ENCODE results near the gene ANGPTL2. TPM values are rescaled to one million over a fixed set of nuclear protein-coding genes. Genes with fewer than 3 reads are reported as not detected.

The ANGPTL2 gene
- total RNA-seq, 1 experiment from 2014 or later: 0.20 TPM

DNA sequence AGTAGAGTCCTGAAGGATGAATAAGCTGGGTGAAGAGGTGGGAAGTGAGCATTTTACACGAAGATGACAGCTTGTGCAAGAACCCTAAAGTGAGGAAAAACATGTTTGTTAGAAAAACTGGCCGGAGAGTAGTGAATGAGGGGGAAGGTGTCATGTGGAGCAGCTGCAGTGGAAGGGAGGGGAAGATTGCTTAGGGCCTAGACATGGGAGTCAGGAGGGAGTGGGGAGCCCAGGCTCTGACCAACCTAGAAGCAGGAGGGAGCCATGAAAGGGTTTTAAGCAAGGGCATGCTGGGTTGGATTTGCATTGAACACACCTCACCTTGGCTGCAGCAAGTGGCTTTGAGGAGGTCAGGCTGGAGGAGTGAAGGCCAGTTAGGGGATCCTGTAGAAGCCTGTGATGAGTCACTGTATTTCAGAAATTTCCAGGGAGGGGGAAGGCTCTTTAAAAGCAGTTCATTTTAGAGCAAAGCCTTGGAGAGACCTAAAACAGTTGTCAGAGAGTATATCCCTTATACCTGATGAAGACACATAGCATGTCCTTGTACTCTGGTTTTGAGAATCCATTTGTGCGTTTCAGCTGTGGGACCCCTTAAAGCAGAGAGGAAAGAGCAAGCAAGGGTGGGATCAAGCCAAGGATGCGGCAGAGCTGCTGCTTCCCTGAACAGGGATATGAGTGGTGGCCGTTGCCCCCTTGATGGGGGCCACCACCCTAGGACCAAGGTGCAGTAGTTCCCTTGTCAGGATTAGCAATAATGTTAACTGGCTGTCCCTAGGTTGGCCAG is 45.4 kb downstream of the ANGPTL2 start:
- Histone ChIP-seq H3K4me3 (replicated peaks in 1 of 2; ENCODE audit: low read depth in 1 of 2, low read length in 2 of 2) (no peak overlapping the region), H3K27me3 (ENCODE audit: insufficient read depth, low read length) (no peaks in the 10 kb centered on the region), H3K4me2 (ENCODE audit: low read length) (no peak overlapping the region), H3K9me2 (ENCODE audit: insufficient read depth) (no peaks in the 10 kb centered on the region), H3K36me3 (ENCODE audit: control insufficient read depth in 1 of 2, insufficient read depth in 2 of 2, low read length in 2 of 2) (no peaks in the 10 kb centered on the region), H2AFZ (ENCODE audit: low read depth, low read length, poor library complexity, severe bottlenecking) (no peak overlapping the region), H3K9me3 (ENCODE audit: control insufficient read depth in 1 of 2, insufficient read depth in 1 of 2, low read depth in 1 of 2, low read length in 2 of 2) (no peaks in the 10 kb centered on the region), H3K79me2 (ENCODE audit: insufficient read depth, low read length) (no peaks in the 10 kb centered on the region), H3K9ac (ENCODE audit: low read length) (no peak overlapping the region), H3K4me1 (ENCODE audit: control insufficient read depth in 1 of 2, insufficient read depth in 2 of 2, low read length in 2 of 2) (peaks cover 4 to 21% of the 10 kb centered on the region in 2 experiments; a peak in 3 of 4 replicates), H4K20me1 (ENCODE audit: insufficient read depth) (no peaks in the 10 kb centered on the region), H3K27ac (ENCODE audit: low read depth, low read length) (no peak overlapping the region)
- intact Hi-C loops (cut with micrococcal nuclease): no loop called here
- DNase-seq (ENCODE audit: low read depth, low spot score) (no peak), ATAC-seq (no peak)
- TF ChIP-seq CEBPB (IDR thresholded peaks at IDR 0.05; ENCODE audit: low read depth) (no peak), ZFX (IDR thresholded peaks at IDR 0.05) (no peak)
- TF ChIP-seq, protein P1, sequence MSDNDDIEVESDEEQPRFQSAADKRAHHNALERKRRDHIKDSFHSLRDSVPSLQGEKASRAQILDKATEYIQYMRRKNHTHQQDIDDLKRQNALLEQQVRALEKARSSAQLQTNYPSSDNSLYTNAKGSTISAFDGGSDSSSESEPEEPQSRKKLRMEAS (IDR thresholded peaks at IDR 0.05): no peak
- CTCF ChIA-PET: no interaction called here
- POLR2A ChIA-PET: no interaction called here
- no TSS peak for BruUV-seq (replicated peaks)
- RAD21 ChIA-PET (ENCODE audit: low non-redundant PET in 1 of 2, low total read pairs in 2 of 2, uncharacterized antibody in 2 of 2, unreplicated experiment in 2 of 2): no interaction called here

DNA sequence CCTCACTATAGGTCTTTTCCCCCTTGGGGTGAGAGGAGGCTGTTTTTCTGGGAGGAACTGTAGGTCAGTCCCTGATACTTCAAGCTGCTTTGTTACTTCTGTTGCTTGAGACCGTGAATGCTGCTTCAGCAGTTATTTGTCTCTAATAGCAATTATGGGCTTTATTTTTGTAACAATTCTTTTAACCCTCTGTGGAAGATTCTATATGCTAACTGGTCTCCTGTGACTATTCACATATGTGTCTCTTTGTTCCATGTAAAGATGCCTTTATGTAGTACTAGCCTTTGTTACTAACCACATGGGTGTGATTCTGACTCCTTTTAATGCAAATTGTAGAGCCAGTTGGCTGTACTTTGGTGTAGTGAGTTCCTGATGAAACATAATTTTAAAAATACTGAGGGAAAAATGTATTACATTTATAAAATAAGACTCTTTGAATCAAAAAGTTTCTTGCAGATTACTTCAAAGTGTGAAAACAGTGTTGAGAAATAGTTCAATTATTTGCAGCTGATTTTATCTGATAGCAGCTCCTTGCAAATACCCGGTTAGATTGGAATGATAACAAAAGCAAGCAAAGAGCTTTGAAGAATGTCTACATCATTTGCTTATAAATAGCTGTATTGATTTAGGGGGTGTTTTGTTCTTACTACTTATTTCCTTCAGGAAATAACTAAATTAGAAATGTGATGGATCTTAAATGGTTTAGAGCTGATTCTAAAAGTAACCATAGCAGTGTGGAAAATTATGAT is 46.6 kb downstream of the ANGPTL2 start:
- Histone ChIP-seq H2AFZ (ENCODE audit: low read depth, low read length, poor library complexity, severe bottlenecking) (no peak overlapping the region), H3K4me2 (ENCODE audit: low read length) (no peak overlapping the region), H3K27me3 (ENCODE audit: insufficient read depth, low read length) (no peaks in the 10 kb centered on the region), H3K9ac (ENCODE audit: low read length) (no peak overlapping the region), H3K9me3 (ENCODE audit: control insufficient read depth in 1 of 2, insufficient read depth in 1 of 2, low read depth in 1 of 2, low read length in 2 of 2) (no peaks in the 10 kb centered on the region; a peak in 1 of 4 replicates), H3K4me1 (ENCODE audit: control insufficient read depth in 1 of 2, insufficient read depth in 2 of 2, low read length in 2 of 2) (peaks cover 4 to 21% of the 10 kb centered on the region in 2 experiments; a peak in 3 of 4 replicates), H3K9me2 (ENCODE audit: insufficient read depth) (no peaks in the 10 kb centered on the region), H3K79me2 (ENCODE audit: insufficient read depth, low read length) (no peaks in the 10 kb centered on the region), H3K27ac (ENCODE audit: low read depth, low read length) (no peak overlapping the region), H3K4me3 (replicated peaks in 1 of 2; ENCODE audit: low read depth in 1 of 2, low read length in 2 of 2) (no peak overlapping the region), H4K20me1 (ENCODE audit: insufficient read depth) (no peaks in the 10 kb centered on the region), H3K36me3 (ENCODE audit: control insufficient read depth in 1 of 2, insufficient read depth in 2 of 2, low read length in 2 of 2) (no peaks in the 10 kb centered on the region)
- no peak for DNase-seq (ENCODE audit: low read depth, low spot score)
- ChIA-PET CTCF (no interaction called here), POLR2A (no interaction called here), RAD21 (ENCODE audit: low non-redundant PET in 1 of 2, low total read pairs in 2 of 2, uncharacterized antibody in 2 of 2, unreplicated experiment in 2 of 2) (interaction anchor here in 1 of 2 experiments (0.9 kb wide), 1 partner anchor 118 kb away, joined by 3 read pairs; no protein-coding TSS in a partner anchor)
- intact Hi-C loops (cut with micrococcal nuclease): no loop called here
- no TSS peak for BruUV-seq (replicated peaks)
- no peak for ATAC-seq
- no peak for TF ChIP-seq CEBPB (IDR thresholded peaks at IDR 0.05; ENCODE audit: low read depth)
- no peak for TF ChIP-seq ZFX (IDR thresholded peaks at IDR 0.05)
- TF ChIP-seq EZH2phosphoT487 (IDR thresholded peaks at IDR 0.05; ENCODE audit: borderline replicate concordance): no peak
- TF ChIP-seq EZH2 (IDR thresholded peaks at IDR 0.05): no peak
- no peak for TF ChIP-seq JUND (IDR thresholded peaks at IDR 0.05)
- no peak for TF ChIP-seq POLR2A (IDR thresholded peaks at IDR 0.05; ENCODE audit: borderline replicate concordance, extremely low read depth, insufficient read depth, insufficient read length)
- TF ChIP-seq, protein P1 (IDR thresholded peaks at IDR 0.05): no peak
- no peak for TF ChIP-seq ELF1 (IDR thresholded peaks at IDR 0.05; ENCODE audit: borderline replicate concordance, low read depth)
- TF ChIP-seq, protein P2, sequence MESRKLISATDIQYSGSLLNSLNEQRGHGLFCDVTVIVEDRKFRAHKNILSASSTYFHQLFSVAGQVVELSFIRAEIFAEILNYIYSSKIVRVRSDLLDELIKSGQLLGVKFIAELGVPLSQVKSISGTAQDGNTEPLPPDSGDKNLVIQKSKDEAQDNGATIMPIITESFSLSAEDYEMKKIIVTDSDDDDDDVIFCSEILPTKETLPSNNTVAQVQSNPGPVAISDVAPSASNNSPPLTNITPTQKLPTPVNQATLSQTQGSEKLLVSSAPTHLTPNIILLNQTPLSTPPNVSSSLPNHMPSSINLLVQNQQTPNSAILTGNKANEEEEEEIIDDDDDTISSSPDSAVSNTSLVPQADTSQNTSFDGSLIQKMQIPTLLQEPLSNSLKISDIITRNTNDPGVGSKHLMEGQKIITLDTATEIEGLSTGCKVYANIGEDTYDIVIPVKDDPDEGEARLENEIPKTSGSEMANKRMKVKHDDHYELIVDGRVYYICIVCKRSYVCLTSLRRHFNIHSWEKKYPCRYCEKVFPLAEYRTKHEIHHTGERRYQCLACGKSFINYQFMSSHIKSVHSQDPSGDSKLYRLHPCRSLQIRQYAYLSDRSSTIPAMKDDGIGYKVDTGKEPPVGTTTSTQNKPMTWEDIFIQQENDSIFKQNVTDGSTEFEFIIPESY (IDR thresholded peaks at IDR 0.05; ENCODE audit: extremely low read depth, insufficient replicate concordance, low read length): no peak
- TF ChIP-seq CBX3 (IDR thresholded peaks at IDR 0.05; ENCODE audit: low read depth): no peak
- TF ChIP-seq TCF7L2 (IDR thresholded peaks at IDR 0.05; ENCODE audit: borderline replicate concordance, extremely low read depth, insufficient read depth, insufficient read length): no peak
- TF ChIP-seq, protein P3, sequence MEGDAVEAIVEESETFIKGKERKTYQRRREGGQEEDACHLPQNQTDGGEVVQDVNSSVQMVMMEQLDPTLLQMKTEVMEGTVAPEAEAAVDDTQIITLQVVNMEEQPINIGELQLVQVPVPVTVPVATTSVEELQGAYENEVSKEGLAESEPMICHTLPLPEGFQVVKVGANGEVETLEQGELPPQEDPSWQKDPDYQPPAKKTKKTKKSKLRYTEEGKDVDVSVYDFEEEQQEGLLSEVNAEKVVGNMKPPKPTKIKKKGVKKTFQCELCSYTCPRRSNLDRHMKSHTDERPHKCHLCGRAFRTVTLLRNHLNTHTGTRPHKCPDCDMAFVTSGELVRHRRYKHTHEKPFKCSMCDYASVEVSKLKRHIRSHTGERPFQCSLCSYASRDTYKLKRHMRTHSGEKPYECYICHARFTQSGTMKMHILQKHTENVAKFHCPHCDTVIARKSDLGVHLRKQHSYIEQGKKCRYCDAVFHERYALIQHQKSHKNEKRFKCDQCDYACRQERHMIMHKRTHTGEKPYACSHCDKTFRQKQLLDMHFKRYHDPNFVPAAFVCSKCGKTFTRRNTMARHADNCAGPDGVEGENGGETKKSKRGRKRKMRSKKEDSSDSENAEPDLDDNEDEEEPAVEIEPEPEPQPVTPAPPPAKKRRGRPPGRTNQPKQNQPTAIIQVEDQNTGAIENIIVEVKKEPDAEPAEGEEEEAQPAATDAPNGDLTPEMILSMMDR (IDR thresholded peaks at IDR 0.05 in 2 of 3, conservative IDR thresholded peaks at IDR 0.05 in 1 of 3; ENCODE audit: borderline replicate concordance in 1 of 3, insufficient read depth in 1 of 3, low read depth in 2 of 3, low read length in 2 of 3): no peak
- TF ChIP-seq RAD21 (IDR thresholded peaks at IDR 0.05; ENCODE audit: low read depth): no peak
- TF ChIP-seq SIN3A (IDR thresholded peaks at IDR 0.05; ENCODE audit: low read depth): no peak

All from HCT116 (cell line).